ENCODE results near the gene PTPRT.
"Not testable (repeated sequence)": the region's sequence is repeated elsewhere in the genome, so short reads cannot be mapped to it uniquely, and the experiment has no call there.

Gene PTPRT

GRCh38 chr20:42218621-42219374, 970.9 kb downstream of the PTPRT start:
- TF ChIP-seq POLR2A (IDR thresholded peaks at IDR 0.05; ENCODE audit: low read depth, low read length) (no peak), POLR2AphosphoS5 (IDR thresholded peaks at IDR 0.05; ENCODE audit: low read depth, low read length) (no peak), TAF1 (IDR thresholded peaks at IDR 0.05; ENCODE audit: borderline replicate concordance, low read depth, low read length) (no peak)
- no peak for DNase-seq (ENCODE audit: insufficient read length)
- FAIRE-seq = no peak

- DNase-seq (ENCODE audit: insufficient read length) = no peak
- TF ChIP-seq TAF1 (IDR thresholded peaks at IDR 0.05; ENCODE audit: borderline replicate concordance, low read depth, low read length) (no peak), POLR2AphosphoS5 (IDR thresholded peaks at IDR 0.05; ENCODE audit: low read depth, low read length) (no peak), POLR2A (IDR thresholded peaks at IDR 0.05; ENCODE audit: low read depth, low read length) (no peak)
- no peak for FAIRE-seq
These were observed 975.6 kb downstream of the PTPRT start for GRCh38 chr20:42214074-42214473.

- no peak for FAIRE-seq
- no peak for DNase-seq (ENCODE audit: insufficient read length)
These were observed 977.3 kb downstream of the PTPRT start for GRCh38 chr20:42212391-42212790.

GRCh38 chr20:42206557-42206956, 983.1 kb downstream of the PTPRT start:
- not testable (repeated sequence) for FAIRE-seq; DNase-seq (ENCODE audit: insufficient read length)

More at GRCh38 chr20:42212391-42212790, 977.3 kb downstream of the PTPRT start:
- no peak for TF ChIP-seq POLR2A (IDR thresholded peaks at IDR 0.05; ENCODE audit: low read depth, low read length)
- TF ChIP-seq TAF1 (IDR thresholded peaks at IDR 0.05; ENCODE audit: borderline replicate concordance, low read depth, low read length) = no peak
- no peak for TF ChIP-seq POLR2AphosphoS5 (IDR thresholded peaks at IDR 0.05; ENCODE audit: low read depth, low read length)

GRCh38 chr20:42204109-42204660, 985.5 kb downstream of the PTPRT start:
- FAIRE-seq (no peak), DNase-seq (ENCODE audit: insufficient read length) (no peak)
- no peak for TF ChIP-seq TAF1 (IDR thresholded peaks at IDR 0.05; ENCODE audit: borderline replicate concordance, low read depth, low read length)
- no peak for TF ChIP-seq POLR2A (IDR thresholded peaks at IDR 0.05; ENCODE audit: low read depth, low read length)
- TF ChIP-seq POLR2AphosphoS5 (IDR thresholded peaks at IDR 0.05; ENCODE audit: low read depth, low read length) = no peak

GRCh38 chr20:42197599-42197998, 992.1 kb downstream of the PTPRT start:
- no peak for FAIRE-seq
- no peak for DNase-seq (ENCODE audit: insufficient read length)
- TF ChIP-seq TAF1 (IDR thresholded peaks at IDR 0.05; ENCODE audit: borderline replicate concordance, low read depth, low read length) (no peak), POLR2AphosphoS5 (IDR thresholded peaks at IDR 0.05; ENCODE audit: low read depth, low read length) (no peak), POLR2A (IDR thresholded peaks at IDR 0.05; ENCODE audit: low read depth, low read length) (no peak)

GRCh38 chr20:42193119-42193518, 996.6 kb downstream of the PTPRT start:
- FAIRE-seq (no peak), DNase-seq (ENCODE audit: insufficient read length) (no peak)
- TF ChIP-seq POLR2A (IDR thresholded peaks at IDR 0.05; ENCODE audit: low read depth, low read length) = no peak
- no peak for TF ChIP-seq POLR2AphosphoS5 (IDR thresholded peaks at IDR 0.05; ENCODE audit: low read depth, low read length)
- TF ChIP-seq TAF1 (IDR thresholded peaks at IDR 0.05; ENCODE audit: borderline replicate concordance, low read depth, low read length) = no peak

GRCh38 chr20:42192321-42192720, 997.4 kb downstream of the PTPRT start:
- TF ChIP-seq POLR2A (IDR thresholded peaks at IDR 0.05; ENCODE audit: low read depth, low read length) = no peak
- no peak for TF ChIP-seq POLR2AphosphoS5 (IDR thresholded peaks at IDR 0.05; ENCODE audit: low read depth, low read length)
- DNase-seq (ENCODE audit: insufficient read length) = no peak
- no peak for FAIRE-seq

- no peak for DNase-seq (ENCODE audit: insufficient read length)
- FAIRE-seq = no peak
- no peak for TF ChIP-seq POLR2A (IDR thresholded peaks at IDR 0.05; ENCODE audit: low read depth, low read length)
- TF ChIP-seq POLR2AphosphoS5 (IDR thresholded peaks at IDR 0.05; ENCODE audit: low read depth, low read length) = no peak
- no peak for TF ChIP-seq TAF1 (IDR thresholded peaks at IDR 0.05; ENCODE audit: borderline replicate concordance, low read depth, low read length)
These were observed 998.4 kb downstream of the PTPRT start for GRCh38 chr20:42191140-42191860.

- TF ChIP-seq POLR2A (IDR thresholded peaks at IDR 0.05; ENCODE audit: low read depth, low read length) (no peak), TAF1 (IDR thresholded peaks at IDR 0.05; ENCODE audit: borderline replicate concordance, low read depth, low read length) (no peak), POLR2AphosphoS5 (IDR thresholded peaks at IDR 0.05; ENCODE audit: low read depth, low read length) (no peak)
- no peak for FAIRE-seq
- no peak for DNase-seq (ENCODE audit: insufficient read length)
These were observed 999.6 kb downstream of the PTPRT start for GRCh38 chr20:42190084-42190483.

- FAIRE-seq = no peak
These were observed 1003.4 kb downstream of the PTPRT start for GRCh38 chr20:42186337-42186736.

GRCh38 chr20:42183147-42183546, 1006.6 kb downstream of the PTPRT start:
- DNase-seq (ENCODE audit: insufficient read length) = no peak
- FAIRE-seq = no peak
- TF ChIP-seq POLR2A (IDR thresholded peaks at IDR 0.05; ENCODE audit: low read depth, low read length) (no peak), POLR2AphosphoS5 (IDR thresholded peaks at IDR 0.05; ENCODE audit: low read depth, low read length) (no peak), TAF1 (IDR thresholded peaks at IDR 0.05; ENCODE audit: borderline replicate concordance, low read depth, low read length) (no peak)

More at GRCh38 chr20:42186337-42186736, 1003.4 kb downstream of the PTPRT start:
- no peak for DNase-seq (ENCODE audit: insufficient read length)
- no peak for TF ChIP-seq TAF1 (IDR thresholded peaks at IDR 0.05; ENCODE audit: borderline replicate concordance, low read depth, low read length)
- TF ChIP-seq POLR2A (IDR thresholded peaks at IDR 0.05; ENCODE audit: low read depth, low read length) = no peak
- TF ChIP-seq POLR2AphosphoS5 (IDR thresholded peaks at IDR 0.05; ENCODE audit: low read depth, low read length) = no peak

Measured in GM12892 (cell line).